Measurements from ENCODE around the gene THAP10. TPM values are rescaled to one million over a fixed set of nuclear protein-coding genes. Genes with fewer than 3 reads are reported as not detected.

THAP10 gene
- total and polyA plus RNA-seq, 5 donors from 2014 or later: not detected

DNA sequence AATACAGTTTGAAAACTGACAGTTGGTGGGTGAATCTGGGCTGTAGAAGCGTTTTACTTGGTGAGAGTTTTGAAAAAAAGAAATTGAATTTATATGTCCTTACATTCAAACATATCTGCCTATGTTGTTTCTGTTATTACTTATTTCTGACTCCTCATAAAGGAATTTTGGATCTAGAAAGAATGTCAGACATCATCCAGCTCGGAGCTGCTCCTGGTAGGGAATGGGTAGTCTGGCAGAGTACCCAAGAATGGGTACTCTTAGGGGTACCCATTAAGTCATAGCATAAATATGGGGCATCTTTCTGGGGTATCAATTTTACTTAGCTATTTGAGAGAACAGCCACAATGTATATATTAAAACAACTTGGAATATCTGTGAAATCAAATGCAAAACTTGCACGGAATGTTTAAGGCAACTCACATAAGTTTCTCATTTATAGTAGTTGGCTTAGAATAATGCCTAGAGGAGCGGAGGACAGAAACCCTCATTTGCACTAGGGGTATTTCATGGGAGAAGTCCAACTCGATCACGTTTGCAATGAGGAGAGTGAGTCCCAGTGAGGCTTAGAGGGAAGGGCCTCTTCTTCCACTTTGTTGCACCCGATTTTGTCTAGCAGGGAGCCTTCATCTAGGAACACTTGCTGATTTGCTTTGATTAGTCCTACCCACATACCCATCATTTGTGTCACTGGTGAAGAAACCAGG lies 35.9 kb downstream of the THAP10 start:
- H3K9me3 ChIP-seq (ENCODE audit: control insufficient read depth in 2 of 2, low read length in 2 of 2): no peaks in the 10 kb centered on the region
- H3K9me3 Mint-ChIP-seq: peaks cover 0 to 4% (median 0%) of the 10 kb centered on the region in 7 donors
- H3K27me3 Mint-ChIP-seq: peaks cover 58% of the 10 kb centered on the region
- H3K4me1 ChIP-seq (ENCODE audit: control insufficient read depth, insufficient read depth, low read length, poor library complexity, severe bottlenecking): no peaks in the 10 kb centered on the region
- no peaks in the 10 kb centered on the region for H3K36me3 Mint-ChIP-seq
- H3K4me1 Mint-ChIP-seq: peaks cover 0 to 10% (median 3%) of the 10 kb centered on the region in 4 donors
- H3K27me3 ChIP-seq (ENCODE audit: control insufficient read depth, insufficient read depth, low read length): peaks cover 14% of the 10 kb centered on the region
- H3K4me3 Mint-ChIP-seq: no peak overlapping the region
- DNase-seq: no peak
- H3K4me3 ChIP-seq (ENCODE audit: low read depth, low read length): no peak overlapping the region
- no peak overlapping the region for H3K27ac ChIP-seq (ENCODE audit: insufficient read depth, low read length, poor library complexity, severe bottlenecking)
- ATAC-seq (ENCODE audit: low read depth in 2 of 2): no peak
- no peaks in the 10 kb centered on the region for H3K36me3 ChIP-seq (ENCODE audit: control insufficient read depth, insufficient read depth, low read length)
- H3K27ac Mint-ChIP-seq: no peak overlapping the region

DNA sequence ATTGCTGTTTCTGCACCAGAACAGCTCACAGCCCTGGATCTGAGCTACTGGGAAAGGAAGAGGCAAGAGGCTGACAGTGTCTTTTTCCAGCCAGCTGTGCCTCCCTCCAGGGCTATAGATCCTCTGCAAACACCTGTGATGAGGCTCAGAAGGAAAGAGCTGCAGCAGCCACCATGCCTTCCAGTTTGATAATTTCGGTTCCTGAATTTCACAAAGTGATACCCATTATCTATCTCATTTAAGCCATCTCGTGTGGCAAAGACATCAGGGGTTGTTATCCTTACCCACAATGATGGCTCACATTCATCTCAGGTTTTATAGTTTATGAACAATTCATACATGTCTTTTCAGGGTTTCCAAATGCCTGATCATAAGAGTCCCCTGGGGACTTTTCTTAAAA lies 36.5 kb downstream of the THAP10 start:
- Histone ChIP-seq H3K4me1 (ENCODE audit: control insufficient read depth, insufficient read depth, low read length, poor library complexity, severe bottlenecking) (no peaks in the 10 kb centered on the region), H3K27ac (ENCODE audit: insufficient read depth, low read length, poor library complexity, severe bottlenecking) (no peak overlapping the region), H3K27me3 (ENCODE audit: control insufficient read depth, insufficient read depth, low read length) (peaks cover 15% of the 10 kb centered on the region), H3K9me3 (ENCODE audit: control insufficient read depth in 2 of 2, low read length in 2 of 2) (no peaks in the 10 kb centered on the region), H3K36me3 (ENCODE audit: control insufficient read depth, insufficient read depth, low read length) (no peaks in the 10 kb centered on the region), H3K4me3 (ENCODE audit: low read depth, low read length) (no peak overlapping the region)
- peaks cover 64% of the 10 kb centered on the region for H3K27me3 Mint-ChIP-seq
- ATAC-seq (ENCODE audit: low read depth in 2 of 2): no peak
- peaks cover 0 to 10% (median 3%) of the 10 kb centered on the region in 4 donors for H3K4me1 Mint-ChIP-seq
- peaks cover 0 to 4% (median 0%) of the 10 kb centered on the region in 7 donors for H3K9me3 Mint-ChIP-seq
- H3K27ac Mint-ChIP-seq: no peak overlapping the region
- H3K4me3 Mint-ChIP-seq: no peak overlapping the region
- DNase-seq: no peak
- H3K36me3 Mint-ChIP-seq: no peaks in the 10 kb centered on the region

GRCh38 chr15:70854666-70854976 lies 37.6 kb downstream of the THAP10 start:
- Histone ChIP-seq H3K9me3 (ENCODE audit: control insufficient read depth in 2 of 2, low read length in 2 of 2) (no peaks in the 10 kb centered on the region), H3K27ac (ENCODE audit: insufficient read depth, low read length, poor library complexity, severe bottlenecking) (no peak overlapping the region), H3K27me3 (ENCODE audit: control insufficient read depth, insufficient read depth, low read length) (peaks cover 19% of the 10 kb centered on the region), H3K36me3 (ENCODE audit: control insufficient read depth, insufficient read depth, low read length) (no peaks in the 10 kb centered on the region), H3K4me1 (ENCODE audit: control insufficient read depth, insufficient read depth, low read length, poor library complexity, severe bottlenecking) (no peaks in the 10 kb centered on the region), H3K4me3 (ENCODE audit: low read depth, low read length) (no peak overlapping the region)
- Mint-ChIP-seq H3K4me3 (peak overlapping the region in 3 of 4 donors; percentile 61 to 78 (median 77)), H3K27ac (no peak overlapping the region), H3K4me1 (peaks cover 0 to 10% (median 3%) of the 10 kb centered on the region in 4 donors), H3K9me3 (peaks cover 0 to 4% (median 0%) of the 10 kb centered on the region in 7 donors), H3K27me3 (peaks cover 75% of the 10 kb centered on the region), H3K36me3 (no peaks in the 10 kb centered on the region)
- ATAC-seq (ENCODE audit: low read depth in 2 of 2) (no peak), DNase-seq (no peak)

- ATAC-seq (ENCODE audit: low read depth in 2 of 2) (peak in 1 of 2 donors; percentile 44), DNase-seq (no peak)
- Histone ChIP-seq H3K4me1 (ENCODE audit: control insufficient read depth, insufficient read depth, low read length, poor library complexity, severe bottlenecking) (no peaks in the 10 kb centered on the region), H3K36me3 (ENCODE audit: control insufficient read depth, insufficient read depth, low read length) (no peaks in the 10 kb centered on the region), H3K9me3 (ENCODE audit: control insufficient read depth in 2 of 2, low read length in 2 of 2) (no peaks in the 10 kb centered on the region), H3K27ac (ENCODE audit: insufficient read depth, low read length, poor library complexity, severe bottlenecking) (no peak within 1 kb of the TSS), H3K4me3 (ENCODE audit: low read depth, low read length) (no peak within 1 kb of the TSS), H3K27me3 (ENCODE audit: control insufficient read depth, insufficient read depth, low read length) (peaks cover 19% of the 10 kb centered on the region)
- H3K27ac Mint-ChIP-seq: no peak within 1 kb of the TSS
- peaks cover 79% of the 10 kb centered on the region for H3K27me3 Mint-ChIP-seq
- peaks cover 0 to 10% (median 3%) of the 10 kb centered on the region in 4 donors for H3K4me1 Mint-ChIP-seq
- no peaks in the 10 kb centered on the region for H3K36me3 Mint-ChIP-seq
- H3K4me3 Mint-ChIP-seq: peak within 1 kb of the TSS in 3 of 4 donors; percentile 61 to 78 (median 77)
- peaks cover 0 to 4% (median 0%) of the 10 kb centered on the region in 7 donors for H3K9me3 Mint-ChIP-seq
Measured at GRCh38 chr15:70853973-70854665, 38.1 kb downstream of the THAP10 start, which contains the start of gene LARP6. LARP6 (minus strand) TSS chr15:70854157; CDS start chr15:70854088, 69 bp downstream.

DNA sequence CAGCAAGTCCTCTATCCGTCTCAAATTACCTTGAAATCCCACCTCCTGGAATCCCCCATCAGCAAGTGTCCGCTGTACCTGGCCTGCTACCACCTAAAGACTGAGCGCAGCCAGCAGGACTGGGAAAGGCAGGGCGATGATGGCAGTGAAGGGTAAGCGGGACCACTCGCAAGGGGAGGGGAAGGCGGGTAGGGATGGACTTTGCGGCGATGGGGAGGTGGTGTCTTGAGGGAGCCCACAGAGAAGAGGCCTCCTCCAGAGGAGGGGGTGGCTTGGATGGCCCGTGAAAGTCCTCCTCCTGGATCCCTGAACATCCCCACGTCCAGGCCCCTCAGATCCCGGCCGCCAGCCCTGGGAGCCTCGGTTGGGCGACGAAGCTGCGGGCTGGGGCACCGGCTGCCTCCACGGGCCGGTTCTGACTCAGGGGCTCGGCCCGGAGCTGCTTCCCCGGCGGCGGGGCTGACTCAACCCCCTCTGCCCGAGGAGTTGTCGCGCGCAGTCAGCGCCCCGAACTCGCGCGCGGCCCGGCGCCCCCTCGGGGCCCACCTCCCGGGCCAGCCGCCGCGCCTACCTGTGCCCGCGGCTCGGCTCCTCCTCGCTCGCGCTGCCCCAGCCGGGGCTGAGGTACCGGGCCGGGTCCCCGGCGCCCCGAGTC lies 38.8 kb downstream of the THAP10 start:
- Histone ChIP-seq H3K36me3 (ENCODE audit: control insufficient read depth, insufficient read depth, low read length) (no peaks in the 10 kb centered on the region), H3K4me3 (ENCODE audit: low read depth, low read length) (no peak overlapping the region), H3K27me3 (ENCODE audit: control insufficient read depth, insufficient read depth, low read length) (peaks cover 19% of the 10 kb centered on the region), H3K9me3 (ENCODE audit: control insufficient read depth in 2 of 2, low read length in 2 of 2) (no peaks in the 10 kb centered on the region), H3K4me1 (ENCODE audit: control insufficient read depth, insufficient read depth, low read length, poor library complexity, severe bottlenecking) (no peaks in the 10 kb centered on the region), H3K27ac (ENCODE audit: insufficient read depth, low read length, poor library complexity, severe bottlenecking) (no peak overlapping the region)
- Mint-ChIP-seq H3K36me3 (no peaks in the 10 kb centered on the region), H3K27ac (no peak overlapping the region), H3K9me3 (peaks cover 0 to 4% (median 0%) of the 10 kb centered on the region in 7 donors), H3K27me3 (peaks cover 82% of the 10 kb centered on the region), H3K4me3 (peak overlapping the region in 3 of 4 donors; percentile 39 to 76 (median 52)), H3K4me1 (peaks cover 0 to 10% (median 3%) of the 10 kb centered on the region in 4 donors)
- DNase-seq (no peak), ATAC-seq (ENCODE audit: low read depth in 2 of 2) (no peak)

DNA sequence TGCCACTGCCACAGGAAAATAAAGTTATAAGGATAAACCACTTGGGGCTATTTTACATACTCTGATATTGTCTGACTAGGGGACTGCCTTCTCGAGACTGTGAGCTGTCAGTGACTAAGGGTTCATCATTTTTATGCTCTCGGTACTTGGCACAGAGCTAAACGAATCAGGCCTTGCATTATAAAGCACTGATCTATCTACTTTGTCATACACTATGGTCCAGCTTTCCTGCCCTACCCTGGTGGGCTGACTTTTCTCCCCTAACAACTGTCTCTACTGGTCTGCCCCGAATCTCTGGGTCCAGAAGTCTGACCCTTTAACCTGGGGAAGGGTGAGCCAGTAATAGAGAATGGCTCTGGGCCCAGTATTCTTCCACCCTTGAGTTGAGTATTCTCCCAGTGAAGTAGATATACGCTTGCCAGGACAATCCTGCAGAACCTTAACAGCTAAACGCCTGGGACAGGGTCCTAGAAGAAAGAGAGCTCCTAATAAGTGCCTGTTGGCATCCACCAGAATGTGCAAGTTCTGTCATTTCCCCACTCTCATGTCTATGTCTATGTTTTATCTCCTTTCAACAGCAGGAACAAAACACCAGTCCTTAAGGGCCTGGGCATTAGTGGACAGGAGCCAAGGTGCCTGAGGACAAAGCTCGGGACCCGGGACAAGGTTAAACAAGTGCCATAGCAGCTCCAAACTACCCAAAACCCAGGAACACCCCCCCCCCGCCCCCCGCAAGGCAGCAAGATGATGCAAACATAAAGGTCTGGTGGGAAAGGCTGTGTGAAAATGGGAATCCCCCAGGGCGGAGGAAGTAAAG lies 39.5 kb downstream of the THAP10 start:
- Mint-ChIP-seq H3K9me3 (peaks cover 0 to 4% (median 0%) of the 10 kb centered on the region in 7 donors), H3K4me3 (peak overlapping the region in 3 of 4 donors; percentile 39 to 76 (median 52)), H3K27ac (no peak overlapping the region), H3K36me3 (no peaks in the 10 kb centered on the region), H3K4me1 (peaks cover 0 to 10% (median 3%) of the 10 kb centered on the region in 4 donors), H3K27me3 (peaks cover 83% of the 10 kb centered on the region)
- H3K4me3 ChIP-seq (ENCODE audit: low read depth, low read length): no peak overlapping the region
- ATAC-seq (ENCODE audit: low read depth in 2 of 2) (no peak), DNase-seq (no peak)
- H3K27ac ChIP-seq (ENCODE audit: insufficient read depth, low read length, poor library complexity, severe bottlenecking): no peak overlapping the region
- no peaks in the 10 kb centered on the region for H3K36me3 ChIP-seq (ENCODE audit: control insufficient read depth, insufficient read depth, low read length)
- no peaks in the 10 kb centered on the region for H3K4me1 ChIP-seq (ENCODE audit: control insufficient read depth, insufficient read depth, low read length, poor library complexity, severe bottlenecking)
- peaks cover 19% of the 10 kb centered on the region for H3K27me3 ChIP-seq (ENCODE audit: control insufficient read depth, insufficient read depth, low read length)
- H3K9me3 ChIP-seq (ENCODE audit: control insufficient read depth in 2 of 2, low read length in 2 of 2): no peaks in the 10 kb centered on the region

DNA sequence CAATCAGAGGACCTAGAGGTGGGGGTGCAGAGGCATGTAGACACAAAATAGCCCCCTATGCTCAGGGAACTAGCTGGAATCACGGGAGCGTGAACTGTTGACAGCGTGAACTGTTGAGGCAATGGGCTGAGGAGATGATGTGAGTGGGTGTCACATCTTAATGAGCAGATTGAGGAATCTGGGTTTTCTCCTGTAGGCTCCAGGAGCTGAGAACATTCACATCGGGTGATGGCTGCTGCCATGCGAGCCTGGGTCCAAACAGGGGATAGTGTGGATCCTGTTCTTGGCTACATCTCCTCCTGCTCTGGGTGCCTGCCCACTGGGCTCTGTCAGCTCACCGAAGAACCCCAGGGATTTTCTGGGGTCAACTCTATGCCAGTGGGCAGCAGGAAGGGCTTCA lies 40.3 kb downstream of the THAP10 start:
- H3K9me3 Mint-ChIP-seq: peaks cover 0 to 4% (median 0%) of the 10 kb centered on the region in 7 donors
- DNase-seq (no peak), ATAC-seq (ENCODE audit: low read depth in 2 of 2) (no peak)
- H3K27ac ChIP-seq (ENCODE audit: insufficient read depth, low read length, poor library complexity, severe bottlenecking): no peak overlapping the region
- H3K4me3 ChIP-seq (ENCODE audit: low read depth, low read length): no peak overlapping the region
- no peaks in the 10 kb centered on the region for H3K4me1 ChIP-seq (ENCODE audit: control insufficient read depth, insufficient read depth, low read length, poor library complexity, severe bottlenecking)
- no peaks in the 10 kb centered on the region for H3K36me3 ChIP-seq (ENCODE audit: control insufficient read depth, insufficient read depth, low read length)
- H3K27me3 Mint-ChIP-seq: peaks cover 78% of the 10 kb centered on the region
- H3K27ac Mint-ChIP-seq: no peak overlapping the region
- H3K9me3 ChIP-seq (ENCODE audit: control insufficient read depth in 2 of 2, low read length in 2 of 2): no peaks in the 10 kb centered on the region
- H3K4me3 Mint-ChIP-seq: no peak overlapping the region
- no peaks in the 10 kb centered on the region for H3K36me3 Mint-ChIP-seq
- H3K4me1 Mint-ChIP-seq: peaks cover 0 to 10% (median 3%) of the 10 kb centered on the region in 4 donors
- peaks cover 19% of the 10 kb centered on the region for H3K27me3 ChIP-seq (ENCODE audit: control insufficient read depth, insufficient read depth, low read length)
